GM12892 (cell line): ENCODE measurements around the gene HPCAL1.

ENCODE experiments used
- POLR2A ChIP-seq: IDR thresholded peaks from 2 replicates; pipeline ENCODE4 v1.6.1; 2011; ENCODE audit warnings: low read depth, low read length, control low read depth
- POLR2AphosphoS5 ChIP-seq: IDR thresholded peaks from 2 replicates; pipeline ENCODE4 v1.6.1; 2011; ENCODE audit warnings: low read depth, low read length, control low read depth
- TAF1 ChIP-seq: IDR thresholded peaks from 2 replicates; pipeline ENCODE4 v1.6.1; 2011; ENCODE audit warnings: low read depth, mild to moderate bottlenecking, control low read depth, low read length, borderline replicate concordance

GRCh38 chr2:10392100-10392499 is 89.4 kb downstream of the HPCAL1 start:
- TF ChIP-seq POLR2A (no peak), POLR2AphosphoS5 (no peak), TAF1 (no peak)
